Measurements from ENCODE around the gene PTN. TPM values are rescaled to one million over a fixed set of nuclear protein-coding genes. Genes with fewer than 3 reads are reported as not detected.

PTN gene
- polyA plus RNA-seq, 3 donors, result 157 to 200 (median 186) TPM

GRCh38 chr7:137335814-137336213 is 7.7 kb downstream of the PTN start:
- DNase-seq (ENCODE audit: extremely low read depth in 1 of 11, low read depth in 9 of 11, low spot score in 4 of 11), result no peak

GRCh38 chr7:137331378-137331777 is 12.2 kb downstream of the PTN start:
- DNase-seq (ENCODE audit: extremely low read depth in 1 of 11, low read depth in 9 of 11, low spot score in 4 of 11), result no peak

GRCh38 chr7:137329411-137329810 is 14.1 kb downstream of the PTN start:
- no peak for DNase-seq (ENCODE audit: extremely low read depth in 1 of 11, low read depth in 9 of 11, low spot score in 4 of 11)

- no peak for DNase-seq (ENCODE audit: extremely low read depth in 1 of 11, low read depth in 9 of 11, low spot score in 4 of 11)
Observed at GRCh38 chr7:137328373-137329120, 15.0 kb downstream of the PTN start.

GRCh38 chr7:137325927-137326326 is 17.6 kb downstream of the PTN start:
- no peak for DNase-seq (ENCODE audit: extremely low read depth in 1 of 11, low read depth in 9 of 11, low spot score in 4 of 11)

- DNase-seq (ENCODE audit: extremely low read depth in 1 of 11, low read depth in 9 of 11, low spot score in 4 of 11), result no peak
Observed at GRCh38 chr7:137324796-137325696, 18.5 kb downstream of the PTN start.

GRCh38 chr7:137316648-137317353 is 26.7 kb downstream of the PTN start:
- peak in 2 of 11 donors; percentile 21 to 23 for DNase-seq (ENCODE audit: extremely low read depth in 1 of 11, low read depth in 9 of 11, low spot score in 4 of 11)

- DNase-seq (ENCODE audit: extremely low read depth in 1 of 11, low read depth in 9 of 11, low spot score in 4 of 11), result no peak
Observed at GRCh38 chr7:137313201-137313600, 30.3 kb downstream of the PTN start.

GRCh38 chr7:137306748-137307147 is 36.8 kb downstream of the PTN start:
- DNase-seq (ENCODE audit: extremely low read depth in 1 of 11, low read depth in 9 of 11, low spot score in 4 of 11), result no peak

GRCh38 chr7:137305901-137306621 is 37.5 kb downstream of the PTN start:
- no peak for DNase-seq (ENCODE audit: extremely low read depth in 1 of 11, low read depth in 9 of 11, low spot score in 4 of 11)

GRCh38 chr7:137304624-137305235 is 38.8 kb downstream of the PTN start:
- DNase-seq (ENCODE audit: extremely low read depth in 1 of 11, low read depth in 9 of 11, low spot score in 4 of 11), result no peak

GRCh38 chr7:137304165-137304564 is 39.4 kb downstream of the PTN start:
- no peak for DNase-seq (ENCODE audit: extremely low read depth in 1 of 11, low read depth in 9 of 11, low spot score in 4 of 11)

- DNase-seq (ENCODE audit: extremely low read depth in 1 of 11, low read depth in 9 of 11, low spot score in 4 of 11), result peak in 2 of 11 donors; percentile 28 to 31
Observed at GRCh38 chr7:137302081-137302480, 41.5 kb downstream of the PTN start.

- no peak for DNase-seq (ENCODE audit: extremely low read depth in 1 of 11, low read depth in 9 of 11, low spot score in 4 of 11)
Observed at GRCh38 chr7:137298464-137298794, 45.1 kb downstream of the PTN start.

GRCh38 chr7:137297551-137298463 is 45.7 kb downstream of the PTN start:
- no peak for DNase-seq (ENCODE audit: extremely low read depth in 1 of 11, low read depth in 9 of 11, low spot score in 4 of 11)

GRCh38 chr7:137296576-137296975 is 47.0 kb downstream of the PTN start:
- no peak for DNase-seq (ENCODE audit: extremely low read depth in 1 of 11, low read depth in 9 of 11, low spot score in 4 of 11)

- DNase-seq (ENCODE audit: extremely low read depth in 1 of 11, low read depth in 9 of 11, low spot score in 4 of 11), result peak in 1 of 11 donors; percentile 14
Observed at GRCh38 chr7:137295739-137296324, 47.7 kb downstream of the PTN start.
